ENCODE measurements around the gene NAE1. TPM values are rescaled to one million over a fixed set of nuclear protein-coding genes. Genes with fewer than 3 reads are reported as not detected.

Gene NAE1
- total RNA-seq, 1 donor = 91.1 TPM

DNA sequence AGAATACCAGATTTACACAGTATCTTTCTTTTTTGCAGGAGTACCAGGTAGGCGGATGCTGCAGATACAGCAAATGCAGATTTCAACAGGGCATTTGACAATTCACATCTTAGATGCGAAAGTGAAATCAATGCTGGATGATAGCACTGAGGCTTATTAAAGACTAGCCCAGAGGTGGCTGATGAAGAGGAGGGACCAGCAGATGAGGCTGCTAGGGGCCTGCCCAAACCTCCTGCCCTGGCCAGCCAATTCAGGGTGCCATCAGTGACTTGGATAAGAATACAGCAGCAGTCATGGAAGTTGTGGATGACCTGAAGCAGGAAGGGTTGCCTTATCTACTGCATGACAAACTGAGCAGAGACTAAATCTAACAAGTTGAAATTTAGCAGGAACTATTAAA, 77.8 kb downstream of the NAE1 start:
- H3K4me3 ChIP-seq (ENCODE audit: low read depth, low read length) = no peak overlapping the region
- no peak for DNase-seq (ENCODE audit: low read depth)
- TF ChIP-seq, protein P1, sequence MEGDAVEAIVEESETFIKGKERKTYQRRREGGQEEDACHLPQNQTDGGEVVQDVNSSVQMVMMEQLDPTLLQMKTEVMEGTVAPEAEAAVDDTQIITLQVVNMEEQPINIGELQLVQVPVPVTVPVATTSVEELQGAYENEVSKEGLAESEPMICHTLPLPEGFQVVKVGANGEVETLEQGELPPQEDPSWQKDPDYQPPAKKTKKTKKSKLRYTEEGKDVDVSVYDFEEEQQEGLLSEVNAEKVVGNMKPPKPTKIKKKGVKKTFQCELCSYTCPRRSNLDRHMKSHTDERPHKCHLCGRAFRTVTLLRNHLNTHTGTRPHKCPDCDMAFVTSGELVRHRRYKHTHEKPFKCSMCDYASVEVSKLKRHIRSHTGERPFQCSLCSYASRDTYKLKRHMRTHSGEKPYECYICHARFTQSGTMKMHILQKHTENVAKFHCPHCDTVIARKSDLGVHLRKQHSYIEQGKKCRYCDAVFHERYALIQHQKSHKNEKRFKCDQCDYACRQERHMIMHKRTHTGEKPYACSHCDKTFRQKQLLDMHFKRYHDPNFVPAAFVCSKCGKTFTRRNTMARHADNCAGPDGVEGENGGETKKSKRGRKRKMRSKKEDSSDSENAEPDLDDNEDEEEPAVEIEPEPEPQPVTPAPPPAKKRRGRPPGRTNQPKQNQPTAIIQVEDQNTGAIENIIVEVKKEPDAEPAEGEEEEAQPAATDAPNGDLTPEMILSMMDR (IDR thresholded peaks at IDR 0.05; ENCODE audit: insufficient read depth, low read depth, low read length) = no peak

Other genes starting within 250 kb of the NAE1 start
- 22.0 and 26.7 TPM in 2 replicates for gene CMTM3, start 226.3 kb downstream of the NAE1 start, total RNA-seq
- gene CMTM4, start 134.2 kb downstream of the NAE1 start, total RNA-seq = 20.7 and 22.5 TPM in 2 replicates
- gene DYNC1LI2, start 79.4 kb downstream of the NAE1 start, total RNA-seq = 146 and 147 TPM in 2 replicates
- under 0.01 TPM in 1 of 2 replicates, not detected in the other for gene TERB1, start 29.4 kb downstream of the NAE1 start, total RNA-seq
- gene CA7, start 13.4 kb upstream of the NAE1 start, total RNA-seq = not detected in 2 replicates
- 17.4 and 25.9 TPM in 2 replicates for gene PDP2, start 49.5 kb upstream of the NAE1 start, total RNA-seq
- gene CDH16, start 87.9 kb upstream of the NAE1 start, total RNA-seq = not detected in 2 replicates
- gene RRAD, start 94.6 kb upstream of the NAE1 start, total RNA-seq = 12.5 and 15.1 TPM in 2 replicates
- 133 and 136 TPM in 2 replicates for gene CIAO2B, start 103.4 kb upstream of the NAE1 start, total RNA-seq
- 38.9 and 41.9 TPM in 2 replicates for gene CES2, start 104.5 kb upstream of the NAE1 start, total RNA-seq
- gene CES3, start 130.3 kb upstream of the NAE1 start, total RNA-seq = 0.32 TPM in 1 of 2 replicates, not detected in the other
- 1.9 and 4.3 TPM in 2 replicates for gene CES4A, start 157.6 kb upstream of the NAE1 start, total RNA-seq
- 71.8 and 91.5 TPM in 2 replicates for gene CBFB, start 198.2 kb upstream of the NAE1 start, total RNA-seq